ENCODE data around the gene ATXN7L1.

DNA sequence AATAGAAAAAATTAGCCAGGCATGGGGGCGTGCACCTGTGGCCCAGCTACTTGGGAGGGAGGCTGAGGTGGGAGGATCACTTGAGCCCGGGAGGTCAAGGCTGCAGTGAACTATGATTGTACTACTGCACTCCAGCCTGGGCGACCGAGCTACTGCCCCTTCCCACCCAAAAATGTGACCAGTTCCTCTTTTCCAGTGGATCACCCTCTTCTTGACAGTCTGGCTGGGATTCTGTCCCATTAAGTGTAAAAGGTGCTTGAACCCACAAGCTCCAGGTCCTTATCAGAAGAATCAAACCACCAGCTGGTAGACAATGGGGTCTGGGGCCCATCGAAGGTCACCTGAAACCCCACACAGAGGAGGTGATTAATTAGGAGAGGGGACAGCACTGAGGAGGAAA lies 14.1 kb downstream of the ATXN7L1 start:
- no peak for TF ChIP-seq SMC3 (IDR thresholded peaks at IDR 0.05; ENCODE audit: low read depth, low read length)
- no peak for TF ChIP-seq CTCF (IDR thresholded peaks at IDR 0.05)
- no peak for TF ChIP-seq TAF1 (IDR thresholded peaks at IDR 0.05; ENCODE audit: borderline replicate concordance, low read depth, low read length)
- no peak for TF ChIP-seq TCF12 (IDR thresholded peaks at IDR 0.05)
- TF ChIP-seq, protein P1, sequence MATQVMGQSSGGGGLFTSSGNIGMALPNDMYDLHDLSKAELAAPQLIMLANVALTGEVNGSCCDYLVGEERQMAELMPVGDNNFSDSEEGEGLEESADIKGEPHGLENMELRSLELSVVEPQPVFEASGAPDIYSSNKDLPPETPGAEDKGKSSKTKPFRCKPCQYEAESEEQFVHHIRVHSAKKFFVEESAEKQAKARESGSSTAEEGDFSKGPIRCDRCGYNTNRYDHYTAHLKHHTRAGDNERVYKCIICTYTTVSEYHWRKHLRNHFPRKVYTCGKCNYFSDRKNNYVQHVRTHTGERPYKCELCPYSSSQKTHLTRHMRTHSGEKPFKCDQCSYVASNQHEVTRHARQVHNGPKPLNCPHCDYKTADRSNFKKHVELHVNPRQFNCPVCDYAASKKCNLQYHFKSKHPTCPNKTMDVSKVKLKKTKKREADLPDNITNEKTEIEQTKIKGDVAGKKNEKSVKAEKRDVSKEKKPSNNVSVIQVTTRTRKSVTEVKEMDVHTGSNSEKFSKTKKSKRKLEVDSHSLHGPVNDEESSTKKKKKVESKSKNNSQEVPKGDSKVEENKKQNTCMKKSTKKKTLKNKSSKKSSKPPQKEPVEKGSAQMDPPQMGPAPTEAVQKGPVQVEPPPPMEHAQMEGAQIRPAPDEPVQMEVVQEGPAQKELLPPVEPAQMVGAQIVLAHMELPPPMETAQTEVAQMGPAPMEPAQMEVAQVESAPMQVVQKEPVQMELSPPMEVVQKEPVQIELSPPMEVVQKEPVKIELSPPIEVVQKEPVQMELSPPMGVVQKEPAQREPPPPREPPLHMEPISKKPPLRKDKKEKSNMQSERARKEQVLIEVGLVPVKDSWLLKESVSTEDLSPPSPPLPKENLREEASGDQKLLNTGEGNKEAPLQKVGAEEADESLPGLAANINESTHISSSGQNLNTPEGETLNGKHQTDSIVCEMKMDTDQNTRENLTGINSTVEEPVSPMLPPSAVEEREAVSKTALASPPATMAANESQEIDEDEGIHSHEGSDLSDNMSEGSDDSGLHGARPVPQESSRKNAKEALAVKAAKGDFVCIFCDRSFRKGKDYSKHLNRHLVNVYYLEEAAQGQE (IDR thresholded peaks at IDR 0.05; ENCODE audit: low read depth, low read length) = no peak

All from SK-N-SH (cell line).